AG04449 (cell line): ENCODE results near the gene GAB1.

Experiments used
- CTCF ChIA-PET: fragments of 350-600 bp; formaldehyde crosslinking; extraction: SDS; loops from one replicate; lab custom pipeline; 2021; ENCODE audit warnings: antibody characterized with exemption; lab: Yijun Ruan, JAX
- POLR2A ChIA-PET: fragments of 400-600, 350-600 bp; formaldehyde crosslinking; extraction: SDS; loops from one replicate; lab custom pipeline; 2020; ENCODE audit warnings: antibody characterized with exemption, inconsistent platforms; lab: Yijun Ruan, JAX
- DNase-seq: peaks from one replicate; pipeline ENCODE4 v3.0.0-alpha.2; 2010; ENCODE audit warnings: low read depth, low spot score
- H3K4me3 ChIP-seq: 2 replicates; pipeline ENCODE4 v1.5.1; 2011; ENCODE audit warnings: low read depth, mild to moderate bottlenecking, control low read depth, low read length
- TF ChIP-seq, protein P1 (sequence below): IDR thresholded peaks from one replicate; pipeline ENCODE4 v1.5.1; 2011; ENCODE audit warnings: mild to moderate bottlenecking, moderate library complexity, low read length, control low read depth, inconsistent platforms; ENCODE audit not compliant: insufficient read depth; ENCODE audit errors: missing control alignments

GAB1 gene

DNA sequence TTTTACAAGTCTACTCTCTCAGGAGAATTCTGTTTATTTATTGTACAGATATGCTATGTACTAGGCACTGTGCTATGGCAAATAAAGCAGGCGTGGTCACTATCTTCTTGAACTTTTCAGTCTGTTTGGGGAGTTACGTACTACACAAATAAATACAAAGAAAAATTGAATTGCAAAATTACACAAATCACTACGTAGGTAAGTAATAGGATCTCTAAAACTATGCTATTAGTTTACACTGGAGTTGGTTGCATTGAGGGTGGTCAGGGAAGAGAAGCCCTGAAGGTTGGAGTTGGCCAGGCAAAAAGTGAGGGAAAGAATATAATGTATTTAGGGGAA lies 75.7 kb downstream of the GAB1 start:
- DNase-seq, result no peak
- H3K4me3 ChIP-seq, result no peak overlapping the region
- CTCF ChIA-PET, result no interaction called here
- POLR2A ChIA-PET, result no interaction called here
- TF ChIP-seq, protein P1, sequence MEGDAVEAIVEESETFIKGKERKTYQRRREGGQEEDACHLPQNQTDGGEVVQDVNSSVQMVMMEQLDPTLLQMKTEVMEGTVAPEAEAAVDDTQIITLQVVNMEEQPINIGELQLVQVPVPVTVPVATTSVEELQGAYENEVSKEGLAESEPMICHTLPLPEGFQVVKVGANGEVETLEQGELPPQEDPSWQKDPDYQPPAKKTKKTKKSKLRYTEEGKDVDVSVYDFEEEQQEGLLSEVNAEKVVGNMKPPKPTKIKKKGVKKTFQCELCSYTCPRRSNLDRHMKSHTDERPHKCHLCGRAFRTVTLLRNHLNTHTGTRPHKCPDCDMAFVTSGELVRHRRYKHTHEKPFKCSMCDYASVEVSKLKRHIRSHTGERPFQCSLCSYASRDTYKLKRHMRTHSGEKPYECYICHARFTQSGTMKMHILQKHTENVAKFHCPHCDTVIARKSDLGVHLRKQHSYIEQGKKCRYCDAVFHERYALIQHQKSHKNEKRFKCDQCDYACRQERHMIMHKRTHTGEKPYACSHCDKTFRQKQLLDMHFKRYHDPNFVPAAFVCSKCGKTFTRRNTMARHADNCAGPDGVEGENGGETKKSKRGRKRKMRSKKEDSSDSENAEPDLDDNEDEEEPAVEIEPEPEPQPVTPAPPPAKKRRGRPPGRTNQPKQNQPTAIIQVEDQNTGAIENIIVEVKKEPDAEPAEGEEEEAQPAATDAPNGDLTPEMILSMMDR, result no peak

DNA sequence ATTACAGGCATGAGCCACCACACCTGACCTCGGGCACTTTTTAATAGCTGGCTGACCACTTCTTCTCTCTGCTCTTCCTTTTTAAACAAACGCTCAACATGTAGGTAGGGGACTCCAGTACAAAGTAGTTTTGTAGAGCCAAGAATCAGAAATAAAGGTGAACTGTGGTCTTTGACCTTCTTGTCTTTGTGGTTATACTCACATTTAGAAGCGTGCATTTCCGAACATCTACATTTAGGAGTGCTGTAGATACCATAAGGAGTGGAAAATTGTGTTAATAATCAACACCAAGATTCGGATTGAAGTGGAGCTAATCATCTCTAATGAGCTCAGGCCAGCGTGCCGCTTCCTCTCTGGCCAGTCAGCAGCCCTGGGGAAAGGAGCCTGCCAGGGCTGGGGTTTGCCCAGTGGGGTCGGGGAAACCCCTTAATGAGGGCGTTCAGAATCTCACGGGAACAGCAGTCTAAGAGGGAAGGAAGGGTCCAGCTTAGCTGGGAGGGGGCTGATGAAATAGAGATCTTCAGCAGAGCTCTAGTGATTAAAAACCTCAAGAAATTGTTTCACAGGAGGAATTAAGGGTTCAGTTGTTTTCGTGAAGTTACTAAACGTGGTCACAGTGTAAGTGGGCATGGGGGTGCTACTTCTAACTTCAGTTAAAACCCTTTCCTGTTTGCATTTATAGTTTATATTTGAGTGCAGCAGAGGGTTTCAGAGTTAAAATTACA lies 81.2 kb downstream of the GAB1 start:
- POLR2A ChIA-PET, result no interaction called here
- CTCF ChIA-PET, result interaction anchor here (1.1 kb wide), 1 partner anchor 8 kb away, joined by 4 read pairs; no protein-coding TSS in a partner anchor

DNA sequence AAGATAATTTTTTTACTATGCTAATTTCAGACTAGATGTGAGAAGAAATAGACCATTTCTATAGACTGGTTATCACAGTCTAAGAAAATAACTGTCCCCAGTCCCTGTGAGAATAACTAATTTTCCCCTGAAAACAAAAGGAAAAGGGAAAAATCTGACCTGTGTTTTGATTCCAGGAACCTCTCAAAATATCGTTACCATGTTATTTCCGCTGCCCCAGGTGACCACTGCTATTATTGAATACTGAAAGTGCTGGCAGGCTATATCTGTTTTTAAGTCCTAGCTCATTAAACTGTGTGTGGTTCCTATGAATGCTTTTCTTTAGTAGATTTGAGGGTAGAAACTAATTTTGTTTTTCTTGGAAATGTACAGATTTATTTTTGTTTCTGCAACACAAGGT lies 83.6 kb downstream of the GAB1 start:
- POLR2A ChIA-PET, result no interaction called here
- TF ChIP-seq, protein P1, result no peak
- CTCF ChIA-PET, result interaction anchor here (1.0 kb wide), 1 partner anchor 17 kb away, joined by 3 read pairs; no protein-coding TSS in a partner anchor
- DNase-seq, result no peak
- H3K4me3 ChIP-seq, result no peak overlapping the region

More for the DNA sequence above, 81.2 kb downstream of the GAB1 start:
- no peak for DNase-seq
- no peak overlapping the region for H3K4me3 ChIP-seq
- TF ChIP-seq, protein P1, result no peak

- TF ChIP-seq, protein P1, result no peak
- no peak for DNase-seq
- no peak overlapping the region for H3K4me3 ChIP-seq
- POLR2A ChIA-PET, result no interaction called here
- CTCF ChIA-PET, result no interaction called here
Observed at GRCh38 chr4:143421609-143422008, 84.9 kb downstream of the GAB1 start.

DNA sequence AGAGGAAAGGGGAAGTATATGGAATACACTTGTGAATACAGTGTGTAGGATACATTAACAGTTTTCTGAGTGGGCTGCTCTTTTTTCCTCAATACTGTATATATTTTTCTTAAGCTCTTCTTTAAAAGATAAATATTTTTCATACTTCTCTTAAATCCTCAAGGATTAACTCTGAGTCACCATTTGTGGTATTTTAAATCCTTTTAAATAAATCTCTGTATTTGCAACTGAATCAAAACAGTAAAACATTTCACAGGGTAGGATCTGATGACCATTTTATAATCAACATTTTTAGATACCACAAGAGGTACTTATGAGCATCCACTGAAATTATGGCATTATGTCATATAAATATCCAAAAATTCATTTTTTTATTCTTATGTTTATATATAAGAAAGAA lies 87.6 kb downstream of the GAB1 start:
- TF ChIP-seq, protein P1, result no peak
- CTCF ChIA-PET, result interaction anchor here (1.0 kb wide), 1 partner anchor 27 kb away, joined by 3 read pairs; no protein-coding TSS in a partner anchor
- POLR2A ChIA-PET, result no interaction called here
- peak; percentile 34 for DNase-seq
- H3K4me3 ChIP-seq, result no peak overlapping the region

DNA sequence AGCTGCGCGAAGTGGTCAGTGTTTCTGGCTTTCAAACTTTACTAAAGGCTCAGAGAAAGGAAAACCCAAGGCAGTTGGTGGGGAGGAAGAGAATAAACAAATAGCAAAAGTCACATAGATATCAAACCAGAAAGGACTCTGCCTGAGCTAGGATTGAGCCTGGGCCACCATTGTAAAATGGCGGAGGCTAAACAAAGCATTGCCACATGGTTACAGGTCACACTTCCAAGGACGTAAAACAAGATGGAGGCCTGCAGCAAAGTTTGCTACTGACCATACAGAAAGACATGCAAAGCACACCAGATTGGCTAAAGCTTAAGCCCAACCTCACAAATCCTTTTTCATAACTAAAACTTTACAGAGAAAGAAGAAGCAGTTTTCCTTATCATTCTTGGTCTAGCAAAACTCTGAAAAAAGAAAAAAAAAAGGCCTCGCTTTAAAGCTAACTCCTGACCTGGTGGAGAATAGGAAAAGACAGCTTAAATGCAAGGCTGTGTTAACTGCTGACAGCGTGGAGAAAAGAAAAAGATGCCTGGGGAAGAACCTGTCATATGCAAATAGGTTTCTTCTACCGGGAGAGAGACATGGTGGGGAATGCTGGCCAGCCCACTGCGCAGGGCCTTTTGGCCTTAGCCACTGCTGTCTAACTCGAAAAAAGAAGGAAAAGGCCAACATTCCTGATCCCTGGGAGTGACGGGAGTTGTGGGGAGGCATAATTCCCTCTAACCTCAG lies 95.0 kb downstream of the GAB1 start:
- H3K4me3 ChIP-seq, result no peak overlapping the region
- ChIA-PET POLR2A (no interaction called here), CTCF (no interaction called here)
- TF ChIP-seq, protein P1, result no peak
- DNase-seq, result no peak
